Left ventricle myocardium inferior (tissue), 1 donor: ENCODE results near the gene EFNB3. TPM values are rescaled to one million over a fixed set of nuclear protein-coding genes. Genes with fewer than 3 reads are reported as not detected.

ENCODE experiments used
- DNase-seq: peaks from one replicate; pipeline ENCODE4 v3.0.0-alpha.2; 2020
- H3K27ac ChIP-seq: fragments of 200-600 bp; replicated peaks from 2 replicates; pipeline ENCODE4 v1.8.0; 2021
- H3K27me3 ChIP-seq: fragments of 200-600 bp; 2 replicates; pipeline ENCODE4 v1.8.0; 2021; ENCODE audit warnings: low read depth
- H3K36me3 ChIP-seq: fragments of 200-600 bp; 2 replicates; pipeline ENCODE4 v1.8.0; 2021
- H3K4me1 ChIP-seq: fragments of 200-600 bp; 2 replicates; pipeline ENCODE4 v1.8.0; 2021
- H3K4me3 ChIP-seq: fragments of 200-600 bp; 2 replicates; pipeline ENCODE4 v1.8.0; 2021; ENCODE audit warnings: mild to moderate bottlenecking, moderate library complexity
- H3K9me3 ChIP-seq: fragments of 200-600 bp; replicated peaks from 2 replicates; pipeline ENCODE4 v1.8.0; 2021
- intact Hi-C: fragments of 100-400 bp; cut with micrococcal nuclease; formaldehyde crosslinking; loops from one replicate; pipeline ENCODE4 v1.11.0; 2022
- total RNA-seq: library from RNA; stranded (reverse); fragmentation: NEBNext Ultra II Directional; extraction: Animal tissue kit (Norgen Biotek cat#: 25700); gene quantifications from one replicate; pipeline ENCODE4 v1.2.1, GENCODE V29; 2021
- TF ChIP-seq, protein P1 (sequence below): fragments of 200-600 bp; IDR thresholded peaks from 2 replicates; pipeline ENCODE4 v1.8.0; 2021; ENCODE audit warnings: antibody characterized with exemption, mild to moderate bottlenecking, borderline replicate concordance
- donor health status: DM: no; HTN: yes; CAD: no; lungs with severe emphysema.

The EFNB3 gene
- total RNA-seq, 1 donor from 2014 or later, result not detected

DNA sequence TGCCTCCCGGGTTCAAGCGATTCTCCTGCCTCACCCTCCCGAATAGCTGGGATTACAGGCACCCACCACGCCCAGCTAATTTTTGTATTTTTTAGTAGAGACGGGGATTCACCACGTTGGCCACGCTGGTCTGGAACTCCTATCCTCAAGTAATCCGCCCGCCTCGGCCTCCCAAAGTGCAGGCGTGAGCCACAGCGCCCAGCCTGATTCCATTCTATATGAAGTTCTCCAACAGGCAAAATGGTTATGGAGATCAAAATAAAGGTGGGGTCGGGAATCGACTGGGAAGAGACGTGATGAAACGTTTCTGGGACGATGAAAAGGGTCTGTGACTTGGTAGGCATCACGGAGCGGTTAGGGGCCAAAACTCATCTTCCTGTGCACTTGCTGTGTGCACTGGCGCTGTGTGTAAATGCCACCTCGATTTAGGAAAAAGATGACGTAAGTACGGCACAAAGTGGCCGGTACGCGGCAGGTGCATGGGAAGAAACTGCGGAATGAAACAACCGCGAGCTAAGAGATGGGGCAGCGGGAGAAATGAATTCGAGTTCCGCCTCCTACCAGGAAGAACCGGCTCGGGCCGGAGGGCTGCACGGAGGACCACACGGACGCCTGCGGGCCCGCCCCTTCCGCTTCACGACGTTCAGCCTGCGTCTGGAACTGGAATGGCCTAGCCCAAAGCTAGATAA lies 19.3 kb upstream of the EFNB3 start:
- H3K4me3 ChIP-seq, result peak overlapping the region; percentile 95
- H3K36me3 ChIP-seq, result peaks cover 5% of the 10 kb centered on the region
- H3K27ac ChIP-seq, result peak overlapping the region; percentile 99
- DNase-seq, result peak; percentile 92
- H3K9me3 ChIP-seq, result no peaks in the 10 kb centered on the region
- TF ChIP-seq, protein P1, sequence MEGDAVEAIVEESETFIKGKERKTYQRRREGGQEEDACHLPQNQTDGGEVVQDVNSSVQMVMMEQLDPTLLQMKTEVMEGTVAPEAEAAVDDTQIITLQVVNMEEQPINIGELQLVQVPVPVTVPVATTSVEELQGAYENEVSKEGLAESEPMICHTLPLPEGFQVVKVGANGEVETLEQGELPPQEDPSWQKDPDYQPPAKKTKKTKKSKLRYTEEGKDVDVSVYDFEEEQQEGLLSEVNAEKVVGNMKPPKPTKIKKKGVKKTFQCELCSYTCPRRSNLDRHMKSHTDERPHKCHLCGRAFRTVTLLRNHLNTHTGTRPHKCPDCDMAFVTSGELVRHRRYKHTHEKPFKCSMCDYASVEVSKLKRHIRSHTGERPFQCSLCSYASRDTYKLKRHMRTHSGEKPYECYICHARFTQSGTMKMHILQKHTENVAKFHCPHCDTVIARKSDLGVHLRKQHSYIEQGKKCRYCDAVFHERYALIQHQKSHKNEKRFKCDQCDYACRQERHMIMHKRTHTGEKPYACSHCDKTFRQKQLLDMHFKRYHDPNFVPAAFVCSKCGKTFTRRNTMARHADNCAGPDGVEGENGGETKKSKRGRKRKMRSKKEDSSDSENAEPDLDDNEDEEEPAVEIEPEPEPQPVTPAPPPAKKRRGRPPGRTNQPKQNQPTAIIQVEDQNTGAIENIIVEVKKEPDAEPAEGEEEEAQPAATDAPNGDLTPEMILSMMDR, result no peak
- H3K4me1 ChIP-seq, result peaks cover 53% of the 10 kb centered on the region
- H3K27me3 ChIP-seq, result no peaks in the 10 kb centered on the region
- intact Hi-C loops, result loop anchor here (5.0 kb wide), 1 partner anchor 53 kb away; the partner anchor contains the start of gene SHBG

DNA sequence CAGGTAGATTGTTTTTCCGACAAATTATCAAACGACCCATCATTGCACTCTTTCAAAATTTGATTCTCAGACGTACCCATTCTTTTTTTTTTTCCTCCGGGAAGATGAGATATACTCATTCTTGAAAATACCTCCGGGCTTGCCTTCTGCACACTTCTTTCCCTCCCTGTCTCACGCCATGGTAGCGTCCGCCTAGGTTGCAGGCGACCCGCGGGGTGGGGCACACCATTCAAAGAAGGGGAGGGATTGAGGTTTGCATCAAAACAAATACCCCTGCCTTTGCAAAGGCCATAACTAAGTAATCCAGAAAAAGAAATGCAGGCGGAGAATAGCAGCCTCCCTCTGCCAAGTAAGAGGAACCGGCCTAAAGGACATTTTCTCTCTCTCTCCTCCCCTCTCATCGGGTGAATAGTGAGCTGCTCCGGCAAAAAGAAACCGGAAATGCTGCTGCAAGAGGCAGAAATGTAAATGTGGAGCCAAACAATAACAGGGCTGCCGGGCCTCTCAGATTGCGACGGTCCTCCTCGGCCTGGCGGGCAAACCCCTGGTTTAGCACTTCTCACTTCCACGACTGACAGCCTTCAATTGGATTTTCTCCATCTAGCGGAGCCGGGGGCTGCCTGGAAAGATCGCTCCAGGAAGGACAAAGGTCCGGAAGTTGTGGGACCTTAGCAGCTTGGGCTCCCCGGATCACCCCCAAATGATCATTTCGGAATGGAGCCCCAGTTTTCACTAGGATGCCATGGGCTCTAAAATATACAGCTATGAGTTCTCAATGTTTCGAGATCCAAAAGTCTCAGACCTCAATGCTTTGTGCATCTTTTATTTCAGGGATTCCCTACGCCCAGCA lies 18.6 kb upstream of the EFNB3 start:
- Histone ChIP-seq H3K9me3 (no peaks in the 10 kb centered on the region), H3K27me3 (no peaks in the 10 kb centered on the region), H3K4me3 (peak overlapping the region; percentile 95), H3K27ac (peak overlapping the region; percentile 99), H3K4me1 (peaks cover 53% of the 10 kb centered on the region), H3K36me3 (peaks cover 6% of the 10 kb centered on the region)
- intact Hi-C loops, result loop anchor here (5.0 kb wide), 1 partner anchor 54 kb away; the partner anchor contains the start of gene SHBG
- TF ChIP-seq, protein P1, result no peak
- peak; percentile 76 for DNase-seq

DNA sequence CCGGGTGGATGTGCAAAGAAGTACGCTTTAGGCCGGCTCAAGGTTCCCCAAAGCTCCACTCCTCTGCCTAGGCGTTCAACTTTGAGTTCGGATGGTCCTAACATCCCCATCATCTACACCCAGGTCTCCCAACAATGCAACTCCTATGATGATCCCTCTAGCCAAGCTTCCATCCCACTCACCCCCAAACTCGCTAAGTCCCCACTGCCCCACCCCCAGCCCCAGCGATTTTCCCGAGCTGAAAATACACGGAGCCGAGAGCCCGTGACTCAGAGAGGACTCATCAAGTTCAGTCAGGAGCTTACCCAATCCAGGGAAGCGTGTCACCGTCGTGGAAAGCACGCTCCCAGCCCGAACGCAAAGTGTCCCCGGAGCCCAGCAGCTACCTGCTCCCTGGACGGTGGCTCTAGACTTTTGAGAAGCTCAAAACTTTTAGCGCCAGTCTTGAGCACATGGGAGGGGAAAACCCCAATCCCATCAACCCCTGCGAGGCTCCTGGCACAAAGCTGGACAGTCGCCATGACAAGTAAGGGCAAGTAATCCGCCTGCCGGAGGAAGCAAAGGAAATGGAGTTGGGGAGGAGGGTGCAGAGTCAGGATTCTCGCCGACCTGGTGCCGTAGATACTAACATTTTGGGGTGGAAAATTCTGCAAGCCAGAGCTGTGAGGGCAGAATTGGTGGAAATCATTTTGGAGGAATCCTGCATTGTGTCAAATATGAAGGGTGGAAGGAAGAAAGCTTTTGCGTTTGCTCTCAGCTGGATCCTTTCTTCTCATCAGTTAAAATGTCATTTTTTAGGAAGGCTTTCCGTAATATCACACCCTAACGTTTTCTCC lies 17.7 kb upstream of the EFNB3 start, which contains the start of gene TP53:
TP53 (minus strand) TSS at position 419 of the 836 bp plus-strand sequence. CDS start 10,896 bp downstream, outside the sequence.
- peak; percentile 84 for DNase-seq
- Histone ChIP-seq H3K27ac (peak within 1 kb of the TSS; percentile 99), H3K4me1 (peaks cover 53% of the 10 kb centered on the region), H3K9me3 (no peaks in the 10 kb centered on the region), H3K4me3 (peak within 1 kb of the TSS; percentile 95), H3K36me3 (peaks cover 6% of the 10 kb centered on the region), H3K27me3 (no peaks in the 10 kb centered on the region)
- TF ChIP-seq, protein P1, result no peak
- intact Hi-C loops, result loop anchor here (5.0 kb wide), 1 partner anchor 55 kb away; the partner anchor contains the start of gene SHBG

DNA sequence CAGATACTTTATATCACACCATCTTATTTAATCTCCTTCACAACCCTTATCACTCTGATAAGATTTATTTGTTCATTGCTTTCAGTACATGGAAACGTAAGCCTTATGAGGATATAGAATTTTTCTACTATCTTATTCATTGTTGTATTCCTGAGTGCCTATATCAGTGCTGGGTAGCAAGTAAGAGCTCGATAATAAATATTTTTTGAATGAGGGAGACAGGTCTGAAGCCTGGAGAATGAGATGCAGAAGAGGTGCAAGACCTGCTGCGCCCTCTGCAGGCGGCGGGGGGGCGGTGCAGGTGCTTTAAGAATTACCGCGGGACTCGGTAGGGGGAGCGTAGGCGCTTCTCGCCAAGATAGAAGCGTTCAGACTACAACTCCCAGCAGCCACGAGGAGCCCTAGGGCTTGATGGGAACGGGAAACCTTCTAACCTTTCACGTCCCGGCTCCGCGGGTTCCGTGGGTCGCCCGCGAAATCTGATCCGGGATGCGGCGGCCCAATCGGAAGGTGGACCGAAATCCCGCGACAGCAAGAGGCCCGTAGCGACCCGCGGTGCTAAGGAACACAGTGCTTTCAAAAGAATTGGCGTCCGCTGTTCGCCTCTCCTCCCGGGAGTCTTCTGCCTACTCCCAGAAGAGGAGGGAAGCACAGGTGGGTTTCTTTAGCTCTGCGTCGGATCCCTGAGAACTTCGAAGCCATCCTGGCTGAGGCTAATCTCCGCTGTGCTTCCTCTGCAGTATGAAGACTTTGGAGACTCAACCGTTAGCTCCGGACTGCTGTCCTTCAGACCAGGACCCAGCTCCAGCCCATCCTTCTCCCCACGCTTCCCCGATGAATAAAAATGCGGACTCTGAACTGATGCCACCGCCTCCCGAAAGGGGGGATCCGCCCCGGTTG lies 16.8 kb upstream of the EFNB3 start, which contains the start of gene WRAP53:
WRAP53 (plus strand) TSS at position 570 of the 900 bp plus-strand sequence; CDS start at position 742, 172 bp downstream.
- DNase-seq, result peak; percentile 96
- H3K27me3 ChIP-seq, result no peaks in the 10 kb centered on the region
- intact Hi-C loops, result loop anchor here (5.0 kb wide), 1 partner anchor 56 kb away; the partner anchor contains the start of gene SHBG
- peaks cover 6% of the 10 kb centered on the region for H3K36me3 ChIP-seq
- TF ChIP-seq, protein P1, result peak; percentile 100
- peak within 1 kb of the TSS; percentile 95 for H3K4me3 ChIP-seq
- no peaks in the 10 kb centered on the region for H3K9me3 ChIP-seq
- H3K27ac ChIP-seq, result peak within 1 kb of the TSS; percentile 99
- H3K4me1 ChIP-seq, result peaks cover 53% of the 10 kb centered on the region
